ELR (cell line): Measurements from ENCODE around the gene TMEM178B.
A peak's percentile ranks its signal among the peaks of the same experiment; 100 is the strongest.

Experiments used
- DNase-seq: peaks from one replicate; pipeline ENCODE4 v3.0.0-alpha.2; 2015; ENCODE audit warnings: low read depth

Gene TMEM178B

GRCh38 chr7:141221007-141221612, 147.2 kb downstream of the TMEM178B start:
- DNase-seq, result peak; percentile 14

- no peak for DNase-seq
Measured at GRCh38 chr7:141225916-141226618, 152.2 kb downstream of the TMEM178B start.

- no peak for DNase-seq
Measured at GRCh38 chr7:141227454-141227853, 153.6 kb downstream of the TMEM178B start.

GRCh38 chr7:141228482-141228881, 154.6 kb downstream of the TMEM178B start:
- DNase-seq, result no peak

- peak; percentile 52 for DNase-seq
Measured at GRCh38 chr7:141231018-141231792, 157.3 kb downstream of the TMEM178B start.

GRCh38 chr7:141232286-141233051, 158.6 kb downstream of the TMEM178B start:
- no peak for DNase-seq

GRCh38 chr7:141234335-141235105, 160.7 kb downstream of the TMEM178B start:
- DNase-seq, result no peak

- DNase-seq, result no peak
Measured at GRCh38 chr7:141235656-141236055, 161.8 kb downstream of the TMEM178B start.

- DNase-seq, result no peak
Measured at GRCh38 chr7:141238596-141239243, 164.9 kb downstream of the TMEM178B start.

- no peak for DNase-seq
Measured at GRCh38 chr7:141239661-141240060, 165.8 kb downstream of the TMEM178B start.

GRCh38 chr7:141242568-141242967, 168.7 kb downstream of the TMEM178B start:
- DNase-seq, result no peak

GRCh38 chr7:141243368-141243767, 169.5 kb downstream of the TMEM178B start:
- DNase-seq, result no peak

GRCh38 chr7:141244435-141244834, 170.6 kb downstream of the TMEM178B start:
- DNase-seq, result no peak

GRCh38 chr7:141246426-141246825, 172.6 kb downstream of the TMEM178B start:
- no peak for DNase-seq

GRCh38 chr7:141251180-141251579, 177.3 kb downstream of the TMEM178B start:
- DNase-seq, result no peak

GRCh38 chr7:141251957-141252356, 178.1 kb downstream of the TMEM178B start:
- no peak for DNase-seq

GRCh38 chr7:141257597-141257996, 183.7 kb downstream of the TMEM178B start:
- no peak for DNase-seq

- no peak for DNase-seq
Measured at GRCh38 chr7:141258559-141258958, 184.7 kb downstream of the TMEM178B start.

GRCh38 chr7:141262101-141263090, 188.5 kb downstream of the TMEM178B start:
- peak; percentile 11 for DNase-seq

GRCh38 chr7:141263508-141263907, 189.6 kb downstream of the TMEM178B start:
- no peak for DNase-seq
